ENCODE measurements around the gene LRTM2.

Gene LRTM2

DNA sequence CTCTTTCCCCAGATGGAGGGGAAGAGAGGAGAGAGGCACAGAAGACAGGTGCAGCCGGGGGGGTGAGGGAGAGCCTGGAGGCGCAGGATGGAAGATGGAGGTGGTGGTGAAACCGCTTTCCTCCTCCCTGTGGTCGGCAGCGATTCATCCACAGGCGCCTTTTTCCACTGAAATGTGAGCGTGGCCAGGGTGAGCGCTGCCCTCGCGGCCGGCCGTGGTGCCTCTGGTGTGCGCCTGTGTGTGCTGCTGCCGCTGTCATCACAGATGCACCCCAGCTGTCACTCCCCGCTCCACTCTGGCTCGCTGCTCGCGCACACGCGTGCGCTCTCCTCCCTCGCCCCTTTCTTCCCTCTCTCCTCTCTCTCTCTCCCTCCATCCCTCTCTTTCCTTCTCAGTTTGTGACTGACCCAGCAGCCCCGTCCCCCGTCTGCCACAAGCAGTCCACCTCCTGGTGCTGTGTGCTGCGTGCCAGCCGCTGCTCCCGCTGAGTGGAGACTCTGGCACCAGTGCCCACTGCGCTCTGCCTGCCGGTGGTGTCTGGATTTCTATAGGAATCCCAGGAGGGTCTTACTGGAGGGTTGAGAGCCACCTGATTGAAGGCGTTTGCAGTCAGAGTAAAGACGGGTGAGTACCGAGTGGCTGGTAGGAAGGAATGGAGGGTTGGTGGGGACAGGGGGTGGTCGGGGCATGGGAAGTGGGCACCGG, at the start of gene LRTM2:
TSS of gene LRTM2 (plus strand) at position 375 of the 705 bp plus-strand sequence. CDS start 7,584 bp downstream, outside the sequence.
- no peak for DNase-seq (ENCODE audit: low spot score)

DNA sequence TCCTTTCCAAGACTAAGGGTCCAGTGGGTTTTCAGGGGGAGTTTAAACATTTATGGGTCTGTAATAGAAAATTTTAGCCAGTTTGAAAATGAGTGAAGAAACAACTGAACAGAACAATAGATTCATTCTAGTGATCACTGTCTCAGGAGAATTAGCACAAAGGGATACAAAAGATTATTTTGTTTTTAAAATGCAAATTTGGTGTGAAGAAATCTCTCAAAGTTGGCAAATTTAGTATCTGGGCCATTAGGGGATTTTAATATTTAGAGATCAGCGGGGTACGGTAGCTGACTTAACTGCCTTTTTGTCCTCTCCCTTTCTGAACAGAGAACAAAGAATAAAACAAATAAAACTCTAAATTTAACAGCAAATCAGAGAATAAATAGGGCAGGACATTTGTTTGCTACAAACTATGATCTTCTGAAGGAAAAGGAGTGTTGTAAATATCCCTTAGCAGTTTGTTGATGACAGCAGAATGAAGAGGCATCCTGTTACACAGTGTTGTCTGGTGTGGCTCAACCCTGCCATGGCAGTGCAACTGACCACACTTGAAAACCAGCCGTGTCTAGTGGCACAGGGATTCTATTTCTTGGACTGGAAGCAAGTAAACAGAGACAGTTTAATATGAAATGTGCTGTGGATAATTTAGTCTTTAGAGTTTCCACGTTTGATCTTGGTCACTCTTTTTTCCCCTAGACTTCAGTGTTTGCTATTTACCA, 46.3 kb upstream of the LRTM2 start:
- no peak for DNase-seq (ENCODE audit: low spot score)

DNA sequence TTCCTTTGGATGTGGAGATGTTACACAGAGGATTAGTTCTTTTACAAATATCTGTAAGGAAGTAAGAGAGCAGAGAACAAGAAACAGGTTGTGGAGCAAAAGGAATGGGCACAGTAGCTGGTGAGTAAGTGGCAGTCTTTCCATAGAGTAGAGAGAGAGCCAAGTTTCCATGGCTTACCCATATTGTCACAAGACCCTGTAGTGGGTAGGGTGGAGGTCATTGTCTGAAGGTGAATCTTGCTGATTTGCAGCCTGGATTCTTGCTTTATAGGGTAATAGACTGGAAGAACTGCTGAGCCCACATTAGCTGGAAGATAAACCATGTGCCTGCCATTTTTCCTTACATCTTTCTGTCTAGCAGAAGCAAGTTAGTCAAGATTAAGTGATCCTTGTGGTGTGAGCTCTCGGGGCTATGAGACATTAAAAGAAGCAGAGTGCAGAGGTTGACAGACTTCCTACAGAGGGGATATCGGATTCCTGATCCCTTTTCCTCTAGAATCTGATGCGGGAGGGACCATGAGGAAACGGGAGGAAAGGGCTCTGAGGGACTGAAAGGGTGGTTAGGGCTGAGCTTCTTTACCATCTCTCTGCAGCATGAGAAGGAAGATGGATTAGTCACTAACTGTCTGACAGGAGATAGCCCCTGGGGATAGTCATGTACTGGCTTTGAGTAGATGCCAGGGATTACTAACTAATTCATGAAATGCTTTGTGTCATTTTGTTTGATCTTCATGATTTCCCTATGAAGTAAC, 44.0 kb upstream of the LRTM2 start:
- DNase-seq (ENCODE audit: low spot score), result no peak

DNA sequence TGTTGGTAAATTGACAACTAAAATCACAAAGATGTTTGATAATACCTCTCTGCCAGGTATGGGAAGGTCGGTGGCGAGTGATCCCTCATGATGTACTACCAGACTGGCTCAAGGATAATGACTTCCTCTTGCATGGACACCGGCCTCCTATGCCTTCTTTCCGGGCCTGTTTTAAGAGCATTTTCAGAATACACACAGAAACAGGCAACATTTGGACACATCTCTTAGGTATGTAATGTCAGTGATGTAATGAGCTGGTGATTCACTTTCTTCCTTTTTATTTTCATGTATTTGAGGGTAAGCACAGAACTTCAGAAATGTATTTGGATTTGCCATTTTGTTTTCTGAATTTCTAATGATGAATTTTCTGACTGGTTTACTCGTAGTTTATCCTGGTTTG, 42.6 kb upstream of the LRTM2 start:
- DNase-seq (ENCODE audit: low spot score), result no peak

DNA sequence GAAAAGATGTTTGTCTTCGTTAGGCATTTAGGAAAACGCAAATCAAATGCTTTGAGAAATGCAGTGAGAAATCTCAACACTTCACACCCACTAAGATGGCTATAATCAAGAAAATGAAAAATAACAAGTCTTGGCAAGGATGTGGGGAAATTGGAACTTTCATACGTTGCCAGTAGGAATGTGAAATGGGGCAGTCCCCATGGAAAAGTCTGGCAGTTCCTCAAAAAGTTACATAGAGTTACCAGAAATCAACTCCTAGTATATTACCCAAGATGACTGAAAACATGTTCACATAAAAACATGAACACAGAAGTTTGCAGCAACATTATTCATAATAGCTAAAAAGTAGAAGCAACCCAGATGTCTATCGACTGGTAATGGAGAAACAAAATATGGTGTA, 41.5 kb upstream of the LRTM2 start:
- no peak for DNase-seq (ENCODE audit: low spot score)

DNA sequence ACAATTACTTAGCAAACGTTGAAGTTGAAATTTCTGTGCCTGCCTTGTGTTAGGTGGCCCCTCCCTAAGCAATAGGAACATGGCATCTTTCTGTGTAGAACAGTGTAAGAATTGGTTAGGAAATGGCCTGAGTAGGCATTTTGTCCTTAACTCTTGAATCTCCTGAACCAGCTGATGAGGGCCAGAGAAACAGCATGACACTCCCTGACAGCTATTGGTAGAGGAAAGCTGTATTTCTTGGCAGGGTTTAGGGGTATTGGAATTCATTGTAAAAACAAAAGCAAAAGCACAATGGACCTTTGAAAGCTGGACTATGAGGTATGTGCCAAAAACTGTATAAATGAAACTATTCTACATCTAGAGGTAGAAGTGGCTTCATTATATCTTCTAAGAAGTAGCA, 40.6 kb upstream of the LRTM2 start:
- no peak for DNase-seq (ENCODE audit: low spot score)

DNA sequence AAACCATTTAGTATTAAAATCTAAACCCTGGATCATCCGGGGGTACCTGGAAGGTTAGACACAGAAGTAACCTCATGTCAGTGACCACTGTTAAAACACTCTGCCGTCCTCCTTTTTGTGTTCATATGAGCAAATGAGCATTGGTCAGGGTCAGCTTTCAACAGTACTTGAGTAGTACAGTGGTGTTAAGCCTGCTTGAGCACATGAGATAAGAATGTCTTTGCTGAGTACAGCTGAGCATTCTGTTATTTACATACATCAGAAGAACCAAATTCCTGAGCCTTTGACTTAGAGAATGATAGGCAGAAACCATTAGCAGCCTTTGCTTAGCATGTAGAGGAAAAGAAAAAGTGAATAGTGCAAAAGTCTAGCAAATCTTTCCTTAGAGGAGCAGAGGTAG, 38.6 kb upstream of the LRTM2 start:
- no peak for DNase-seq (ENCODE audit: low spot score)

DNA sequence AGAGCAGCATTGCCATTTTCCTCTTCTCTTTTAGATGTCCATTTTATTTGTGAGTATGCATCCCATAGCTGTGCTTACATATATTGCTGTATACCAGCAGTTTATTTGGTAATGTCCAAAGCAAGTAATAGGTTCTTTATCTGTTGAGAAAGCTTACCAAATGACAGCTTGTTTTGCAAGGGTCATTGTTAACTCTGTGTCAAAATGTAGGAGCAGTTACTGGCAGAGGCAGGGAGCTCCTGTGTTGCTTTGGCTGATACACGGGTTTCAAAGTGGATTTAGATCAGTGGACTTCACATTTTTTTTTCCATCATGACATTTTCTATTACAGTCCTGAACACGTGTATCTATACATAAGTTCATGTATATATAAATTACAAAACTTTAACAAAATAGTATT, 38.1 kb upstream of the LRTM2 start:
- no peak for DNase-seq (ENCODE audit: low spot score)

DNA sequence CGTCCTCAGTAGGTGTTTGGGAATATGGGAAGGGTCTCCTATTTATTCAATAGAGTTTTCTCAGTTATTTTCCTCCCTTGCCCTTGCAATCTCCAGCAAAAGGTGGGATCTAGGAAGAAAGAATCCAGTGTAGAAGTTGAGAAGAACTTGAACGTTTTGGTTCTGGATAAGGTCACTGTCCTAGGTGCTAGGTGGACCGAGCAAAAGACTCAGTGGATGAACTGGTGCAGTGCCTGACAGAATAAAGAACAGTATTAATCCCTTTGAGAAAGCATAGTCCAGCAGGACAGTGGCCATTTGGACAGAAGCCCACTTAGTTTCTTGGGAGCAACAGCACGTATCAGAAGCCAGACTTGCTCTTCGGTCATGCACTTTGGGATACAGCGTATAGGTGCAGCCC, 32.7 kb upstream of the LRTM2 start:
- DNase-seq (ENCODE audit: low spot score), result no peak

DNA sequence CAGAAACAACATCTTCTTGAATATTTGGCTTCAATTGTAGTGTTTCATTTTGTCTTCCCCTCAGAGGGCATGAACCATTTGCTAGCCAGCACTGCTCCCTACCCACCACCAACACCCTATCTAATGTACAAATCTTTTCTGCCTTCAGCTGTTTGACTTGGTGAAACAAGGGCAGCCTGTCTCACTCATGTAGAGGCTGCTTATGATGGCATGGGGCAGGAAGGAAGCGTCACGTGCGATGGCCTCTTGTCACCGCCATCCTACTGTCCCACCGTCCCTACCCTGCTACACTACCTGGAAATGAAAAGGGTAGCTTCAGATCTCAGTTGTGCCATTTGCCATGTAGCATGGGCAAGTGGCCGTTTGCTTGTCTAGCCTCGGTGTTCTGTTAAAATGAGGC, 29.9 kb upstream of the LRTM2 start:
- no peak for DNase-seq (ENCODE audit: low spot score)

DNA sequence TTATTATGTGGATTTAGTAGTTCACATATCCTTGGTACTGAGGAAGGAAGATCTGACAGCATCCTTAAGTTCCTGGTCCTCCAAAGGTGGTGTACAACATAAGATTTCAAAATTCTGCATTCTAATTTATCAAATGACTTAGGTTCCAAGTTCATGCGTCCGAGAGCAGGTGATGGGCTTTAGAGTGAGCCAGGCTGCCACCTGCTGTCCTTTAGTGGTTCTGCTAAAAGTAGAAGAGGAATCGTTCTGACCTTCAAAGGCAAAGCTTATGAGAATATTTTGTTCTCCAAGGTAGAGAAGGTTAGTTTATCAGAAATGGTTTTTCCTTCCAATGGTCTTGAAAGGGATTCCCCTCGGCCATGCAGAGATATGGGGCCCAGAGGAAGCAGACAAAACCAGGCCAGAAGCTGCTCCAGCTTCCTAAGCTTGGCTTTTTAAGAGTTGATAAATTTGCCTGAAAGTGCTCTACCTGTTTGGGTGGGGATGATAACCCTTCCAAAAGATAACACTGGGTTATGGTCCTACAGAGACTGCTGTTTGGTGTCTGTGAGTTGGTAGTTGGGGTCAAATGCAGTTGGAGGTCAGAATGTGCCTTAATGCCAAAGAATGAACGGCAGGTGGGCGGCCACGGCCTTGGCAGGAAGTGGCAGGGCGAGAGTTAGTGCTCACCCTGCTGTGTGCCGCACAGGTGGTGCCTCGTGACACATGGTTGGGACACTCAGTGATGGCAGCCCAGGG, 29.1 kb upstream of the LRTM2 start:
- DNase-seq (ENCODE audit: low spot score), result peak; percentile 69

DNA sequence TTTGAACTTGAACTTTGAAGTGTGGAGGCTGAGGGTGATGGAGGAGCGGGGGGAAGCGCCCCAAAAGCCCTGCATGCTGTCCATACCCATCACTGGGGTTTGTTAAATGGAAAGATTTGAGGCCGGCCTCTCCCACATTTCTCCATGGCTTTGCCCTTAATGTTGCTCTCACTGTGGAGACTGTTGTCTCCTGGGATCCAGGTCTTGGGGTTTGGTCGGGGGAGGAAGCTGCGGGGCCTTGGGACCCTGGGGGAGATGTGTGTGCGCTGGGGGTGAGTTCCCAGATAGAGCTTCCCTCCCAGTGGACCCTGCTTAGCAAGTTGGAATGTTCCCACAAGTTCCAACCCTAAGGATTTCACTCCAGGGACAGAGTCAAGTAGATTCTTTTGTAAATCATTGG, 28.0 kb upstream of the LRTM2 start:
- DNase-seq (ENCODE audit: low spot score), result no peak

DNA sequence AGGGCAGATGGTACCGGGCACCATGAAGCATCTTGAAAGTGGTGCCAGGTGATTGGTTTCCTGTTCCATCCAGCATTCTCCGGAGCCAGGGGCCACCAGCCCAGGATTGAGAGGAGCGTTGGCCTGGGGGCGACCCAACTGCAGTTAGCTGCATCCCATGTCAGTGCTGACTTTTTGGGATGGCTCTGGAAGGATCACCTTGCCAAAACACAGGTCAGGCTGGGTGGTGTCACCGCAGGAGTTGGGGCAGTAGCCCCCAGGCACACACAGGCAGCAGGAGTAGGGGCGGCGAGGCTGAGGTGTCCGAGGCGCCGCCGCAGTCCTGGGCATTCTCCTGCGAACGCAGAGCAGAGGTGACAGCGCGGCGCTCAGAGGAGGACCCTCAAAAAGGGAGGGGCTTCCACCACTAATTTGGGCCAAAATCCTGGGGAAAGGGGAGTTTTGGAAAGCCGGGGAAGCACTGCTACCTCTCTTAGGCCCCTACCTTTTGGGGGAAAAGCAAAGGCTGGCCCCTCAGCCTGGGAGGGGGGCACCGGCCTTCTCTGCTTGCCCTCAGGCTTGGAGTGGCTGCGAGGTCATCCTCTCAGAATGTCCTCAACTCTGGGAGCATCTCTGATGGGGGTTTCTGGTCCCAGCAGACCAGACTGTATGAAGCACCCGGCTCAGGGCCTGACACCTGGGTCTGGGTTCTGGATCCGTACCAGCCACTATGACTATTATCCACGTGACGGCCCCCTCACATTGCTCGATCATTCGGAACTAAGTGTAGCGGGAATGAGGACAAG, 26.7 kb upstream of the LRTM2 start:
- DNase-seq (ENCODE audit: low spot score), result no peak

DNA sequence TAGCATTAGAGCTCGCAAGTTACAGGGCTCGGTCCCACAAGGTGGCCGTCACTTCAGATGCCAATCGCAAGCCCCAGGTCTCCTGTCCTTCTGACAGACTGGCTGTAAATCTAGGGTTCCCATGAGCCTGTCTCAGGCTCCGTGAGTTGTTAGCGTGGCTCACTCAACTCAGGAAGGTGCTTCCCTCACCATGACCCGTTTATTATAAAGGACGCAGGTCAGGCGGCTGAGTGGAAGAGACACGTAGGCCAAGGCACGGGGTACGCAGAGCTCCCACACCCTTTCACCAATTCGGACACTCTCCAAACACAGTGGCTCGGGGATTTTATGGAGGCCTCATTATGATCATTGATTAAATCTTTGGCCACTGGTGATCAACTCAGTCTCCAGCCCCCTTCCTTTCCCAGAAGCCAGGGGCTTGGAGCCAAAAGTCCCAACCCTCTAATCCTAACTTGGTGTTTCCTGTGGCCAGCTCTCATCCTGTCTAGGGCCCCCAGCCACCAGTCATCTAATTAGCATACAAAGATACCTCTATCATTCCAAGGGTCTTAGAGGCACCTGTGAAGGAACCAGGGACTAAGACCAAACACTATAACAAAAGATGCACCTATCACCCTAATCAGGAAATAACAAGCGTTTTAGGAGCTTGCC, 25.8 kb upstream of the LRTM2 start:
- DNase-seq (ENCODE audit: low spot score), result no peak

DNA sequence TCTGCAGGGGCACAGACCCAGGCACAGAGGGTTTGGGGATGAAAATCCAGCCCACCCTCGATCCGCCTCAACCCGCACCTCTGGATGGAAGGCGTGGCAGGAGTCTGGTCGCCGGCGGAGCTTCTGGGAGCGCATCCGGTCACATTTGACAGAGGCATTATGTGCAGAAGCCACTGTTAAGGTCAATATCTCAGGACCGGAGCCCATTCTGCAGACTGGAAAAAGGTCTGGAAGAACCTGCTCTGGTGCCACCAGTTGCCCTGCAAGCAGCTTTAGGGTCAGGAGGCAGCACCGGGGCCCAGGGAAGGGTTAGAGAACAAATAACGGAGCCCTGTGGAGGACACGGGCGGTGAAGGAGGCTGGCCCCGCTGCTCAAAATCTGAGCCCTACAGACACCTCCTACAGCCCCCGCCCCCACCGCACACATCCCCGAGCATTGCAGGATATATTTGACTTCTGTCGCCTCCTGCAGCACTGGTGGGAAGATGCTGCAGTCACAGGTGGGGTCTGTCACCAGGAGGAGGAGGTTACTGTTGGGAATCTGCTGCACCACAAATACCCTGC, 25.1 kb upstream of the LRTM2 start:
- DNase-seq (ENCODE audit: low spot score), result no peak

DNA sequence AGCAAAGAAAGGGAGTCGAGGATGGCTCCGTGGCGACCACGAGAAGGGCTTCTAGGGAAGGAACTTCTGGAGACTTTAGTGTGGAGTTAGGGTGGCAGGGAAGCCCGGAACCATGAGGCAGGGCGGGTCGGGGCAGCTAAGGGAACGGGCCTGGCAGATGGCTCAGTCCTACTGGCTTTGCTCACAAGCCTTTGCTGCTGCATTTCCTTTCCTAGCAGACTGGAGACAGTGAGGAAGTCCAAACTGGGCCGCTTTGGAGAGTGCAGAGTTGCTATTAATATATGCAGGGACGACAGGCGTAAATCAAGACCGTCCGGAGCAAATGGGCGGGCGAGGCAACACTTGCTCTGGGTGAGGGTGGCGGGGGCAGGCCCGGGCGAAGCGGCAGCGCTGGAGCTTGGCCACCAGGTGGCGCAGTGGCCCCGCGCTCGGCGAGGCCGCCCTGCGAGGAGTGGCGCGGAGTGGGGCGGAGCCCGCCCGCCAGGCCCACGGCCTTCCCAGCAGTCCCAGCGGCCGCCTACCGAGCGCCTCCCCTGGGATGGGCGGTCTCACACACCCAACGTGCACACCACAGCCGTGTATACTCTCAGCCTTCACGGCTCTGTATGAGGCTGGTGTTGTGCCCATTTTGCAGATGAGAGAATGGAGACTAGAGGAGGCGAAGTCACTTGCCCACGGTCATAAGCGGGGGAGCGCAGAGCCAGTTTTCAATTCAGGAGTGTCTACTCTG, 24.4 kb upstream of the LRTM2 start:
- peak; percentile 95 for DNase-seq (ENCODE audit: low spot score)

DNA sequence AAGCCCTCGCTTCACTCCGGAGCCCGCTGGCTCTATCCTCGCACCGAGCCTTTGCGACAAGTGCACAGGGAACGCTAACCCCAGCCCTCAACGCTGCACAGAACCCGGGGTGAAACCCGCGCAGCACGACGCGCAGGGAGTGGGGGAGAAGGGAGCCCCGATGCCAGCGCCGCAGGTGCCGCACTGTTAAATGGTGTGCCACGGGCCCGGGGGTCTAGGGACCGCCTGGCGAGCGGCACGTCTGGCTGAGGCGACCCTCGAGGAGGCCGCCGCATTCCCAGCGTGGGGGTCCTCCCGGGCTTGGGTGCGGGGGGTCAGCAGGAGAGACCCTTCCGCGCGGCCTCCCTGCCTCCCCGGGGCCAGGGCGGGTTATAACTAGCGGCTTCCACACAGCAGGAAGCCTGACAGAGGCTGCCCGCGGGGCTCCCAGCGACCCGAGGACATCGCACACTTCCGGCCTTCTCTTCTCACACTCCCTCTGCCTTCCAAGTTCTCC, 23.8 kb upstream of the LRTM2 start:
- peak; percentile 46 for DNase-seq (ENCODE audit: low spot score)

DNA sequence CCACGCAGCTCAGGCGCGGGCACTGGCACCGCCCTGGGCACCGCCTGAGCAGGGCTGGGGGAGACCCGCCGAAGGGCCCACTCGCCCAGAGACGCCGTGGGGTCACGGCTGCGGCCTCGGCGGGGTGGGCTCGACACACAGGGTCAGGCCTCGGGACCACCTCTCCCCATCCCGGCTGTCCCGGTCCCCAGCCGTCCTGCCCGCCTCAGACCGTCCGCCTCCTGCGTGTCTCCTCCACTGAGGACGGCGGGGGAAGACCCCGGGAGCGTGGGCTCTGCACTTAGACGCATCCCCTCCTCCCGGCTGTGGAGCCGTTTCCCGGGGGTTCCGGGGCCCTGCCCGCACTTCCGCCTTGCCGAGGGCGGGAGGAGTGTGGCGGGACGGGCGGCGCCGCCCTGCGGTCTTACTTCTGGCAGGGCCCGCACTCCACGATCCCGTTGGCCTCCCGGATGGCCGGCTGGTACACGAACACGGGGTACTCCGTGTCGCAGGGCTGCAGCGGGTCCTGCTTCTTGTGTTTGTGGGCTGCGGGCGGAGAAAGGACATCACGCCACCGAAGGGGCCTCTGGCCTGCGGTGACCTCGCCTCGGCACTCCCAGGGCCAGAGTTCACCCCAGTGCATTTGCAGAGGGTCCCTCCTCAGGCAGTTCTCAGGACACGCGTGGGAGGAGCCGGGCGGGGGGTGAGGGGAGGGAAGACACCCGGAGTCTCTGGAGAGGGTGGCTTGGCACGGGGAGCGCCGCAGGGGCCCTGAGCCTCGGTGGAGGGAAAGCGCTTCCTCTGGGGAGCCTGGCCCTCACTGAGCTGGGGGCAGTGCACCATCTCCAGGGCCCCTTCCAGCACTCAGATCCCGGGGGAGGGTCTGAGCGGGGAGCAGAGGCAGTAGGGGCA, 23.1 kb upstream of the LRTM2 start:
- DNase-seq (ENCODE audit: low spot score), result peak; percentile 59
